Transverse colon (tissue), 3 donors: Measurements from ENCODE around the gene CCDC172.

ENCODE experiments used
- CTCF ChIP-seq, 5 experiments: fragments of 200-600 bp in 3 of 5; fragments of 450-650 bp in 2 of 5; sonication (generic) in 3 of 5; IDR thresholded peaks; 1 replicate in 2 of 5; 2 replicates in 3 of 5; pipeline ENCODE4 v1.5.1; 2016 to 2017; ENCODE audit warnings: antibody characterized with exemption in 5 of 5, inconsistent platforms in 3 of 5, mild to moderate bottlenecking in 2 of 5, moderate library complexity in 1 of 5
- EP300 ChIP-seq: sonication (generic); formaldehyde crosslinking; IDR thresholded peaks from one replicate; pipeline ENCODE4 v1.6.1; 2017; ENCODE audit warnings: antibody characterized with exemption, low read depth
- POLR2A ChIP-seq: fragments of 450-650 bp; IDR thresholded peaks from one replicate; pipeline ENCODE4 v1.6.1; 2016; ENCODE audit warnings: antibody characterized with exemption, mild to moderate bottlenecking, moderate library complexity

- TF ChIP-seq EP300 (no peak), CTCF (IDR thresholded peaks at IDR 0.05) (no peak), POLR2A (no peak)
Observed at GRCh38 chr10:116395223-116395985, 71.2 kb downstream of the CCDC172 start.
